Esophagus squamous epithelium (tissue), 4 donors: ENCODE results near the gene MBNL1.

Experiments
- POLR2A ChIP-seq, 4 donors: fragments of 450-650 bp; IDR thresholded peaks; one replicate each; pipeline ENCODE4 v1.6.1; 2017; ENCODE audit warnings: antibody characterized with exemption in 4 of 4, mild to moderate bottlenecking in 4 of 4, moderate library complexity in 3 of 4
- TF ChIP-seq, protein P1 (sequence below), 6 experiments: fragments of 450-650 bp in 4 of 6; fragments of 200-600 bp in 2 of 6; sonication (generic) in 2 of 6; IDR thresholded peaks; one replicate each; pipeline ENCODE4 v1.5.1; 2016 to 2019; ENCODE audit warnings: antibody characterized with exemption in 6 of 6, mild to moderate bottlenecking in 4 of 6, moderate library complexity in 4 of 6

DNA sequence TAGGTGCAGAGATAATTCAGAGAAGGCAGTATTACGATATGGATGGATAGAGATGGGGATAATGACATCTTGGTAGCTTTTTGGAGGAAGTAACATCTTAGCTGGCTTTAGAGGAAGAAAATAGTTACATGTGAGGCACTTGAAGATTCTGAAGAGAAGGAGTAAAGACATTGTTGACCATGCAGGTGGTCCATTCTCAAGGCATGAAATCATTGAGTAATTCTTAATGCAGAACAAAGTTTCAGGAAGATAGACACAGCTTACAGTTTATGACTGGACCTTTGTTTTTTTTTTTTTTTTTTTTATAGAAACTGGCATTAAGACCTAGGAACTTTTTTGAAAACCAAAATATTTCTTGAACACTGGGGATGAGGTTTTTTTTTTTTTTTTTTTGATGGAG, 28.2 kb downstream of the MBNL1 start:
- TF ChIP-seq, protein P1, sequence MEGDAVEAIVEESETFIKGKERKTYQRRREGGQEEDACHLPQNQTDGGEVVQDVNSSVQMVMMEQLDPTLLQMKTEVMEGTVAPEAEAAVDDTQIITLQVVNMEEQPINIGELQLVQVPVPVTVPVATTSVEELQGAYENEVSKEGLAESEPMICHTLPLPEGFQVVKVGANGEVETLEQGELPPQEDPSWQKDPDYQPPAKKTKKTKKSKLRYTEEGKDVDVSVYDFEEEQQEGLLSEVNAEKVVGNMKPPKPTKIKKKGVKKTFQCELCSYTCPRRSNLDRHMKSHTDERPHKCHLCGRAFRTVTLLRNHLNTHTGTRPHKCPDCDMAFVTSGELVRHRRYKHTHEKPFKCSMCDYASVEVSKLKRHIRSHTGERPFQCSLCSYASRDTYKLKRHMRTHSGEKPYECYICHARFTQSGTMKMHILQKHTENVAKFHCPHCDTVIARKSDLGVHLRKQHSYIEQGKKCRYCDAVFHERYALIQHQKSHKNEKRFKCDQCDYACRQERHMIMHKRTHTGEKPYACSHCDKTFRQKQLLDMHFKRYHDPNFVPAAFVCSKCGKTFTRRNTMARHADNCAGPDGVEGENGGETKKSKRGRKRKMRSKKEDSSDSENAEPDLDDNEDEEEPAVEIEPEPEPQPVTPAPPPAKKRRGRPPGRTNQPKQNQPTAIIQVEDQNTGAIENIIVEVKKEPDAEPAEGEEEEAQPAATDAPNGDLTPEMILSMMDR (IDR thresholded peaks at IDR 0.05) = no peak
- TF ChIP-seq POLR2A (IDR thresholded peaks at IDR 0.05) = no peak
